Nephron (organoid): ENCODE results near the gene PTPRN2.

Source experiments
- H3K27ac Mint-ChIP-seq, 3 experiments: 2 replicates each; pipeline ENCODE4 v1.8.0; 2020; ENCODE audit warnings: mixed read lengths in 3 of 3, mild to moderate bottlenecking in 2 of 3, moderate library complexity in 1 of 3
- H3K27me3 Mint-ChIP-seq: 2 replicates; pipeline ENCODE4 v1.8.0; 2021; ENCODE audit warnings: low read depth, mild to moderate bottlenecking, moderate library complexity, mixed read lengths
- H3K36me3 Mint-ChIP-seq: 2 replicates; pipeline ENCODE4 v1.8.0; 2020; ENCODE audit warnings: low read depth, mixed read lengths
- H3K4me1 Mint-ChIP-seq: 2 replicates; pipeline ENCODE4 v1.8.0; 2020; ENCODE audit warnings: mixed read lengths
- H3K4me3 Mint-ChIP-seq, 3 experiments: 2 replicates each; pipeline ENCODE4 v1.8.0; 2020; ENCODE audit warnings: mild to moderate bottlenecking in 3 of 3, mixed read lengths in 3 of 3, moderate library complexity in 2 of 3
- H3K9me3 Mint-ChIP-seq: 2 replicates; pipeline ENCODE4 v1.8.0; 2020; ENCODE audit warnings: mixed read lengths
- CTCF ChIP-seq, 3 experiments: fragments of 200-600 bp; sonication (generic); IDR thresholded peaks; one replicate each; pipeline ENCODE4 v1.5.0; 2021; ENCODE audit warnings: antibody characterized with exemption in 3 of 3; ENCODE audit not compliant: unreplicated experiment in 3 of 3

Gene PTPRN2

GRCh38 chr7:157715938-157716280 lies 871.7 kb downstream of the PTPRN2 start:
- H3K36me3 Mint-ChIP-seq, result no peaks in the 10 kb centered on the region
- peaks cover 38% of the 10 kb centered on the region for H3K27me3 Mint-ChIP-seq
- TF ChIP-seq CTCF (IDR thresholded peaks at IDR 0.05; ENCODE audit: unreplicated experiment in 3 of 3), result no peak
- H3K4me1 Mint-ChIP-seq, result no peaks in the 10 kb centered on the region
- no peak overlapping the region for H3K27ac Mint-ChIP-seq
- H3K9me3 Mint-ChIP-seq, result no peaks in the 10 kb centered on the region
- no peak overlapping the region for H3K4me3 Mint-ChIP-seq

- H3K27me3 Mint-ChIP-seq, result peaks cover 35% of the 10 kb centered on the region
- TF ChIP-seq CTCF (IDR thresholded peaks at IDR 0.05; ENCODE audit: unreplicated experiment in 3 of 3), result no peak
- H3K27ac Mint-ChIP-seq, result no peak overlapping the region
- H3K4me3 Mint-ChIP-seq, result no peak overlapping the region
- H3K36me3 Mint-ChIP-seq, result no peaks in the 10 kb centered on the region
- no peaks in the 10 kb centered on the region for H3K9me3 Mint-ChIP-seq
- no peaks in the 10 kb centered on the region for H3K4me1 Mint-ChIP-seq
Observed at GRCh38 chr7:157715071-157715937, 872.3 kb downstream of the PTPRN2 start.

GRCh38 chr7:157714166-157715070 lies 873.2 kb downstream of the PTPRN2 start:
- H3K27ac Mint-ChIP-seq, result no peak overlapping the region
- peaks cover 42% of the 10 kb centered on the region for H3K27me3 Mint-ChIP-seq
- H3K9me3 Mint-ChIP-seq, result no peaks in the 10 kb centered on the region
- TF ChIP-seq CTCF (IDR thresholded peaks at IDR 0.05; ENCODE audit: unreplicated experiment in 3 of 3), result no peak
- no peaks in the 10 kb centered on the region for H3K36me3 Mint-ChIP-seq
- H3K4me1 Mint-ChIP-seq, result no peaks in the 10 kb centered on the region
- H3K4me3 Mint-ChIP-seq, result no peak overlapping the region

GRCh38 chr7:157713591-157713990 lies 874.0 kb downstream of the PTPRN2 start:
- TF ChIP-seq CTCF (IDR thresholded peaks at IDR 0.05; ENCODE audit: unreplicated experiment in 3 of 3), result no peak

GRCh38 chr7:157712666-157713235 lies 874.9 kb downstream of the PTPRN2 start:
- no peaks in the 10 kb centered on the region for H3K9me3 Mint-ChIP-seq
- no peaks in the 10 kb centered on the region for H3K4me1 Mint-ChIP-seq
- H3K4me3 Mint-ChIP-seq, result no peak overlapping the region
- peaks cover 54% of the 10 kb centered on the region for H3K27me3 Mint-ChIP-seq
- H3K36me3 Mint-ChIP-seq, result no peaks in the 10 kb centered on the region
- no peak overlapping the region for H3K27ac Mint-ChIP-seq
- TF ChIP-seq CTCF (IDR thresholded peaks at IDR 0.05; ENCODE audit: unreplicated experiment in 3 of 3), result no peak

More at GRCh38 chr7:157713591-157713990, 874.0 kb downstream of the PTPRN2 start:
- Mint-ChIP-seq H3K36me3 (no peaks in the 10 kb centered on the region), H3K27ac (no peak overlapping the region), H3K4me3 (no peak overlapping the region), H3K27me3 (peaks cover 50% of the 10 kb centered on the region), H3K4me1 (no peaks in the 10 kb centered on the region), H3K9me3 (no peaks in the 10 kb centered on the region)
